A549 (cell line): ENCODE measurements around the gene CEP63.

Source experiments
- CEBPB ChIP-seq, 2 experiments: fragments of >200 bp in 1 of 2; sonication (Bioruptor Twin) in 1 of 2; formaldehyde crosslinking in 1 of 2; IDR thresholded peaks; 2 replicates each; pipeline ENCODE4 v1.6.1; 2012 to 2016
- JUNB ChIP-seq: fragments of >200 bp; sonication (Bioruptor Twin); formaldehyde crosslinking; IDR thresholded peaks from 2 replicates; pipeline ENCODE4 v1.6.1; 2016
- TF ChIP-seq, protein P1 (sequence below): fragments of >200 bp; sonication (Bioruptor Twin); formaldehyde crosslinking; IDR thresholded peaks from 3 replicates; pipeline ENCODE4 v1.5.1; 2016

- TF ChIP-seq, protein P1, sequence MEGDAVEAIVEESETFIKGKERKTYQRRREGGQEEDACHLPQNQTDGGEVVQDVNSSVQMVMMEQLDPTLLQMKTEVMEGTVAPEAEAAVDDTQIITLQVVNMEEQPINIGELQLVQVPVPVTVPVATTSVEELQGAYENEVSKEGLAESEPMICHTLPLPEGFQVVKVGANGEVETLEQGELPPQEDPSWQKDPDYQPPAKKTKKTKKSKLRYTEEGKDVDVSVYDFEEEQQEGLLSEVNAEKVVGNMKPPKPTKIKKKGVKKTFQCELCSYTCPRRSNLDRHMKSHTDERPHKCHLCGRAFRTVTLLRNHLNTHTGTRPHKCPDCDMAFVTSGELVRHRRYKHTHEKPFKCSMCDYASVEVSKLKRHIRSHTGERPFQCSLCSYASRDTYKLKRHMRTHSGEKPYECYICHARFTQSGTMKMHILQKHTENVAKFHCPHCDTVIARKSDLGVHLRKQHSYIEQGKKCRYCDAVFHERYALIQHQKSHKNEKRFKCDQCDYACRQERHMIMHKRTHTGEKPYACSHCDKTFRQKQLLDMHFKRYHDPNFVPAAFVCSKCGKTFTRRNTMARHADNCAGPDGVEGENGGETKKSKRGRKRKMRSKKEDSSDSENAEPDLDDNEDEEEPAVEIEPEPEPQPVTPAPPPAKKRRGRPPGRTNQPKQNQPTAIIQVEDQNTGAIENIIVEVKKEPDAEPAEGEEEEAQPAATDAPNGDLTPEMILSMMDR, result no peak
- no peak for TF ChIP-seq JUNB
- TF ChIP-seq CEBPB (IDR thresholded peaks at IDR 0.05), result no peak
Observed at GRCh38 chr3:134623615-134624245, 137.9 kb downstream of the CEP63 start.
